ENCODE results near the gene LRRC59.

Gene LRRC59

DNA sequence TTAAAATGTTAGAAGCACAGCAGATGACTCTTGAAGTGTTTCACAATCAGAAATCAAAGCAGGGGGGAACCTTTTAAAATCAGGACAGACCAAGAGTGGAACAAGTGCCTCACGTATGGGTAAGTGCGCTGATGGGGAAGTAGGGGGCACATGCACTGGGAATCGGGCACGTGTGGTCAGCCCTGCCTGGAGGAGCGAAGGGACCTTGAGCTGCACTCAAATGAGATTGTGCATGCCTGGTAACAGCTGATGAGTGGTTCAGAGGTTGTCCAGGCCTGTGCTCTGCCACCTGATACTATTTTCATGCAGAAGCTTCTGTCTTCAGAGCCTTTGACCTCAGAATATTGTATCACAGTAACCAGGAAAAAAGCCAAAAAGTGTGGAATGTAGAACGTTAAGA is 65.1 kb downstream of the LRRC59 start:
- H4K20me1 ChIP-seq (ENCODE audit: insufficient read depth, low read length) = no peaks in the 10 kb centered on the region
- H3K27ac ChIP-seq (ENCODE audit: low read length) = no peak overlapping the region
- TF ChIP-seq EZH2phosphoT487 (IDR thresholded peaks at IDR 0.05; ENCODE audit: low read depth) = no peak
- H3K79me2 ChIP-seq (ENCODE audit: low read length) = no peaks in the 10 kb centered on the region
- peaks cover under 1% of the 10 kb centered on the region; the same call in 1 of the 2 replicates for H3K4me1 ChIP-seq (ENCODE audit: low read length)
- H3K27me3 ChIP-seq (ENCODE audit: low read depth, low read length) = no peaks in the 10 kb centered on the region
- no peak overlapping the region for H2AFZ ChIP-seq (ENCODE audit: low read depth, low read length)
- H3K9me3 ChIP-seq (ENCODE audit: insufficient read depth, low read length) = no peaks in the 10 kb centered on the region
- no peak overlapping the region for H3K9ac ChIP-seq (ENCODE audit: low read length)
- no peaks in the 10 kb centered on the region for H3K36me3 ChIP-seq (replicated peaks; ENCODE audit: low read depth, low read length)
- H3K4me3 ChIP-seq (ENCODE audit: low read length) = no peak overlapping the region
- H3K4me2 ChIP-seq (ENCODE audit: low read length) = no peak overlapping the region

Data from OCI-LY3 (cell line).